Gastroesophageal sphincter (tissue), 3 donors: ENCODE results near the gene SLC5A6.

Source experiments
- POLR2A ChIP-seq, 2 donors: fragments of 450-650 bp; IDR thresholded peaks; one replicate each; pipeline ENCODE4 v1.6.1; 2017; ENCODE audit warnings: antibody characterized with exemption in 2 of 2, mild to moderate bottlenecking in 2 of 2, moderate library complexity in 1 of 2
- POLR2AphosphoS5 ChIP-seq: sonication (generic); formaldehyde crosslinking; IDR thresholded peaks from one replicate; pipeline ENCODE4 v1.6.1; 2017; ENCODE audit warnings: antibody characterized with exemption
- TF ChIP-seq, protein P1 (sequence below), 4 experiments: fragments of 200-600 bp in 2 of 4; fragments of 450-650 bp in 2 of 4; sonication (generic) in 1 of 4; IDR thresholded peaks; one replicate each; pipeline ENCODE4 v1.5.1; 2017 to 2019; ENCODE audit warnings: antibody characterized with exemption in 4 of 4, mild to moderate bottlenecking in 2 of 4, moderate library complexity in 2 of 4

DNA sequence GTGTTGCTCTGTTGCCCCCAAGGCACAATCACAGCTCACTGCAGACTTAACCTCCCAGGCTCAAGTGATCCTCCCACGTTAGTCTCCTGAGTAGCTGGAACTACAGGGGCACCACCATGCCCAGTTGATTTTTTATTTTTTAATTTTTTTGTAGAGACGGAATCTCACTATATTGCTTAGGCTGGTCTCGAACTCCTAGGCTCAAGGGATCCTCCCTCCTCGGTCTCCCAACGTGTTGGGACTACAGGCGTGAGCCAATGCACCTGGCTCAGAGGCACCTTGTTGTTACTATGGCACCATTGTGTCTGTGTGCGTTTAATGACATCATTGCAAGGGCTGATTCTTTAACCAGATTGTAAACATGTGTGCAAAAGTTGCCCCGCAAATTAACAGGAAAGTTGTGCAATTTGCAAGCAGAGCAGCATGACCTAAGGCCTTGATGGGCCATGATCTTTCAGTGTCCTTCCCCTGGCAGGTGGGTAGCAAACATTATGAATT is 40.7 kb downstream of the SLC5A6 start:
- no peak for TF ChIP-seq POLR2A (IDR thresholded peaks at IDR 0.05)
- TF ChIP-seq, protein P1, sequence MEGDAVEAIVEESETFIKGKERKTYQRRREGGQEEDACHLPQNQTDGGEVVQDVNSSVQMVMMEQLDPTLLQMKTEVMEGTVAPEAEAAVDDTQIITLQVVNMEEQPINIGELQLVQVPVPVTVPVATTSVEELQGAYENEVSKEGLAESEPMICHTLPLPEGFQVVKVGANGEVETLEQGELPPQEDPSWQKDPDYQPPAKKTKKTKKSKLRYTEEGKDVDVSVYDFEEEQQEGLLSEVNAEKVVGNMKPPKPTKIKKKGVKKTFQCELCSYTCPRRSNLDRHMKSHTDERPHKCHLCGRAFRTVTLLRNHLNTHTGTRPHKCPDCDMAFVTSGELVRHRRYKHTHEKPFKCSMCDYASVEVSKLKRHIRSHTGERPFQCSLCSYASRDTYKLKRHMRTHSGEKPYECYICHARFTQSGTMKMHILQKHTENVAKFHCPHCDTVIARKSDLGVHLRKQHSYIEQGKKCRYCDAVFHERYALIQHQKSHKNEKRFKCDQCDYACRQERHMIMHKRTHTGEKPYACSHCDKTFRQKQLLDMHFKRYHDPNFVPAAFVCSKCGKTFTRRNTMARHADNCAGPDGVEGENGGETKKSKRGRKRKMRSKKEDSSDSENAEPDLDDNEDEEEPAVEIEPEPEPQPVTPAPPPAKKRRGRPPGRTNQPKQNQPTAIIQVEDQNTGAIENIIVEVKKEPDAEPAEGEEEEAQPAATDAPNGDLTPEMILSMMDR (IDR thresholded peaks at IDR 0.05), result no peak
- TF ChIP-seq POLR2AphosphoS5, result no peak
